GM23338 (cell line): Measurements from ENCODE around the gene DAB1. TPM values are rescaled to one million over a fixed set of nuclear protein-coding genes. Genes with fewer than 3 reads are reported as not detected.

Source experiments
- ATAC-seq: fragments of 200-7000 bp; cut with Tn5 transposase; 3 replicates; pipeline ENCODE4 v1.9.1; 2020
- DNase-seq: peaks from one replicate; pipeline ENCODE4 v3.0.0-alpha.2; 2015; ENCODE audit warnings: low spot score
- H2AFZ ChIP-seq: fragments of 200-600 bp; sonication (generic); 2 replicates; pipeline ENCODE4 v1.8.0; 2016; ENCODE audit warnings: antibody characterized with exemption, mild to moderate bottlenecking, moderate library complexity
- H3F3A ChIP-seq: fragments of 200-600 bp; sonication (generic); replicated peaks from 2 replicates; pipeline ENCODE4 v1.8.0; 2017; ENCODE audit warnings: antibody characterized with exemption, mixed run types, low read depth
- H3K27ac ChIP-seq: fragments of 200-600 bp; sonication (generic); 2 replicates; pipeline ENCODE4 v1.6.1; 2016; ENCODE audit warnings: low read depth
- H3K27me3 ChIP-seq: fragments of 200-600 bp; sonication (generic); 2 replicates; pipeline ENCODE4 v1.8.0; 2016; ENCODE audit warnings: mild to moderate bottlenecking, mixed run types, moderate library complexity; ENCODE audit not compliant: insufficient read depth
- H3K36me3 ChIP-seq: fragments of 200-600 bp; sonication (generic); 2 replicates; pipeline ENCODE4 v1.8.0; 2016; ENCODE audit warnings: mild to moderate bottlenecking; ENCODE audit not compliant: insufficient read depth
- H3K4me1 ChIP-seq: fragments of 200-600 bp; sonication (generic); 2 replicates; pipeline ENCODE4 v1.8.0; 2016; ENCODE audit warnings: mild to moderate bottlenecking, moderate library complexity; ENCODE audit not compliant: insufficient read depth
- H3K4me2 ChIP-seq: fragments of 200-600 bp; sonication (generic); 2 replicates; pipeline ENCODE4 v1.7.1; 2017; ENCODE audit warnings: mixed run types
- H3K4me3 ChIP-seq: fragments of 200-600 bp; sonication (generic); 2 replicates; pipeline ENCODE4 v1.6.1; 2016; ENCODE audit warnings: mixed run types
- H3K79me2 ChIP-seq: fragments of 200-600 bp; sonication (generic); replicated peaks from 2 replicates; pipeline ENCODE4 v1.8.0; 2017; ENCODE audit warnings: mild to moderate bottlenecking; ENCODE audit not compliant: insufficient read depth
- H3K9me2 ChIP-seq: fragments of 200-600 bp; sonication (generic); 2 replicates; pipeline ENCODE4 v1.8.0; 2017; ENCODE audit not compliant: insufficient read depth
- H4K20me1 ChIP-seq: fragments of 200-600 bp; sonication (generic); replicated peaks from 2 replicates; pipeline ENCODE4 v1.8.0; 2017; ENCODE audit warnings: mild to moderate bottlenecking; ENCODE audit not compliant: insufficient read depth
- H3K27ac Mint-ChIP-seq: 2 replicates; pipeline ENCODE4 v1.8.0; 2020; ENCODE audit warnings: inconsistent platforms, mild to moderate bottlenecking, moderate library complexity, mixed read lengths
- H3K27me3 Mint-ChIP-seq: 3 replicates; pipeline ENCODE4 v1.8.0; 2022; ENCODE audit warnings: low read depth, mild to moderate bottlenecking, moderate library complexity, mixed read lengths, inconsistent platforms; ENCODE audit not compliant: insufficient read depth, poor library complexity
- H3K36me3 Mint-ChIP-seq: 3 replicates; pipeline ENCODE4 v1.8.0; 2021; ENCODE audit warnings: low read depth, mild to moderate bottlenecking, inconsistent platforms, moderate library complexity, mixed read lengths
- H3K4me1 Mint-ChIP-seq: 3 replicates; pipeline ENCODE4 v1.8.0; 2020; ENCODE audit warnings: mild to moderate bottlenecking, inconsistent platforms, mixed read lengths
- H3K4me3 Mint-ChIP-seq: 3 replicates; pipeline ENCODE4 v1.8.0; 2021; ENCODE audit warnings: moderate library complexity, mild to moderate bottlenecking, inconsistent platforms, mixed read lengths
- H3K9me3 Mint-ChIP-seq: 3 replicates; pipeline ENCODE4 v1.8.0; 2020; ENCODE audit warnings: moderate library complexity, mild to moderate bottlenecking, inconsistent platforms, mixed read lengths
- CREB1 ChIP-seq: fragments of 250-450 bp; sonication (Bioruptor Pico); IDR thresholded peaks from 2 replicates; pipeline ENCODE4 v1.5.0; 2020; ENCODE audit warnings: low read depth, mild to moderate bottlenecking, moderate library complexity
- CTCF ChIP-seq, 2 experiments: fragments of 200-600 bp in 1 of 2; sonication (generic) in 1 of 2; conservative IDR thresholded peaks; 2 replicates each; pipeline versions ENCODE4 v1.5.1 to v1.6.1; 2016 to 2017; ENCODE audit warnings: antibody characterized with exemption in 2 of 2, low read depth in 2 of 2, mild to moderate bottlenecking in 2 of 2, moderate library complexity in 1 of 2
- ETS1 ChIP-seq: IDR thresholded peaks from 2 replicates; pipeline ENCODE4 v1.6.1; 2016; ENCODE audit warnings: antibody characterized with exemption
- EZH2 ChIP-seq: fragments of 200-600 bp; sonication (generic); IDR thresholded peaks from one replicate; pipeline ENCODE4 v1.8.0; 2017; ENCODE audit warnings: antibody characterized with exemption, mild to moderate bottlenecking, low read depth; ENCODE audit not compliant: unreplicated experiment
- EZH2phosphoT487 ChIP-seq: fragments of 200-600 bp; sonication (generic); IDR thresholded peaks from one replicate; pipeline ENCODE4 v1.8.1; 2018; ENCODE audit warnings: antibody characterized with exemption; ENCODE audit not compliant: unreplicated experiment
- JUNB ChIP-seq: IDR thresholded peaks from one replicate; pipeline ENCODE4 v1.6.1; 2016; ENCODE audit warnings: antibody characterized with exemption; ENCODE audit not compliant: unreplicated experiment
- NANOG ChIP-seq: IDR thresholded peaks from 2 replicates; pipeline ENCODE4 v1.6.1; 2016; ENCODE audit warnings: antibody characterized with exemption, borderline replicate concordance
- POLR2AphosphoS5 ChIP-seq: IDR thresholded peaks from 2 replicates; pipeline ENCODE4 v1.6.1; 2016; ENCODE audit warnings: antibody characterized with exemption, low read depth
- REST ChIP-seq: IDR thresholded peaks from one replicate; pipeline ENCODE4 v1.6.1; 2018; ENCODE audit warnings: antibody characterized with exemption; ENCODE audit not compliant: unreplicated experiment
- STAT1 ChIP-seq: IDR thresholded peaks from one replicate; pipeline ENCODE4 v1.6.1; 2016; ENCODE audit warnings: antibody characterized with exemption; ENCODE audit not compliant: unreplicated experiment
- ZNF114 ChIP-seq: fragments of 250-450 bp; sonication (Bioruptor Pico); IDR thresholded peaks from 2 replicates; pipeline ENCODE4 v1.5.0; 2020; ENCODE audit warnings: mild to moderate bottlenecking, moderate library complexity
- ZNF462 ChIP-seq: fragments of 250-450 bp; sonication (Bioruptor Pico); IDR thresholded peaks from 2 replicates; pipeline ENCODE4 v1.5.0; 2020; ENCODE audit warnings: mild to moderate bottlenecking, moderate library complexity
- polyA plus RNA-seq: library from polyadenylated mRNA; unstranded; fragments of >200 nt; fragmentation: Nextera tagmentation; extraction: Ambion mirVana; gene quantifications from 2 replicates; pipeline ENCODE4 v1.2.1, GENCODE V29; 2016
- total RNA-seq: library from RNA; depleted of rRNA; stranded (reverse); fragments of >200 nt; shearing (Covaris generic); gene quantifications from 2 replicates; pipeline ENCODE4 v1.2.3, GENCODE V29; 2014

The DAB1 gene
- total and polyA plus RNA-seq, 2 experiments from 2014 or later: 12.8 to 14.5 TPM

GRCh38 chr1:57319165-57319564, 104.7 kb downstream of the DAB1 start:
- ATAC-seq: no peak
- Histone ChIP-seq H2AFZ (no peak overlapping the region), H4K20me1 (no peaks in the 10 kb centered on the region), H3K4me1 (peaks cover 10% of the 10 kb centered on the region), H3K4me2 (no peak overlapping the region), H3K27ac (no peak overlapping the region), H3F3A (no peaks in the 10 kb centered on the region), H3K36me3 (no peaks in the 10 kb centered on the region), H3K27me3 (no peaks in the 10 kb centered on the region), H3K79me2 (no peaks in the 10 kb centered on the region), H3K4me3 (no peak overlapping the region), H3K9me2 (no peaks in the 10 kb centered on the region; the same call in 1 of the 2 replicates)
- peaks cover 13% of the 10 kb centered on the region for H3K4me1 Mint-ChIP-seq
- no peak for DNase-seq
- H3K27ac Mint-ChIP-seq: no peak overlapping the region
- peaks cover 8% of the 10 kb centered on the region; the same call in 1 of the 3 replicates for H3K9me3 Mint-ChIP-seq
- peaks cover 8% of the 10 kb centered on the region for H3K36me3 Mint-ChIP-seq
- H3K4me3 Mint-ChIP-seq: no peak overlapping the region
- peaks cover 3% of the 10 kb centered on the region for H3K27me3 Mint-ChIP-seq
- TF ChIP-seq ETS1 (no peak), CREB1 (no peak), NANOG (no peak), ZNF462 (CRISPR knock-in tag) (no peak), CTCF (conservative IDR thresholded peaks at IDR 0.05; ENCODE audit: low read depth in 2 of 2) (no peak), STAT1 (no peak), REST (no peak), JUNB (no peak), EZH2 (no peak), ZNF114 (CRISPR knock-in tag) (no peak), POLR2AphosphoS5 (no peak), EZH2phosphoT487 (no peak)
